Prostate gland (tissue), 2 donors: ENCODE data around the gene IKZF2.

Experiments used
- CTCF ChIP-seq, 4 experiments: fragments of 200-600 bp in 2 of 4; fragments of 450-650 bp in 2 of 4; sonication (generic) in 2 of 4; IDR thresholded peaks; 1 replicate in 3 of 4; 2 replicates in 1 of 4; pipeline ENCODE4 v1.5.1; 2016 to 2019; ENCODE audit warnings: antibody characterized with exemption in 4 of 4, mild to moderate bottlenecking in 2 of 4, moderate library complexity in 2 of 4
- POLR2AphosphoS5 ChIP-seq: sonication (generic); formaldehyde crosslinking; IDR thresholded peaks from one replicate; pipeline ENCODE4 v1.6.1; 2017; ENCODE audit warnings: antibody characterized with exemption

GRCh38 chr2:213119061-213119809 is 32.2 kb downstream of the IKZF2 start:
- TF ChIP-seq CTCF (IDR thresholded peaks at IDR 0.05) (no peak), POLR2AphosphoS5 (no peak)
